ENCODE results near the gene SNCA.

The SNCA gene

DNA sequence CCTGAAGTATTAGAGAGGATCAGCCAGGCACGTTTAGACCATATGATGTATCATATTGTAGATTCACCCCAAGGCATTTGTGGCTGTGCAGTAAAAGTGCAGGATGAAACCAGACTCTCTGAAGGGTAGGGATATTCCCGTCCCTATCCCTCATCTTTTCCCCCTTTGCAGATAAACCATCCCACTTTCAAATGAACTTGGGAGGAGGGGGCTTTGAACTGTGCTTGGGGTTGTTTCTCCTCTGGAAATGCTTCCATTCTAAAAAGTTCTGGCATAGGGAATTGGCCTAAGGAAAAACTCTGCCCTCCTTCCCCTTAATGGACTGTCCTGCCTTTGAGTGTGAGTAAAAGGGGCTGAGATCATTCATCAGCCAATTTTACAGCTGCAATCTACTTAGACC, 23.8 kb downstream of the SNCA start:
- DNase-seq: no peak

GRCh38 chr4:89807441-89808140, 29.4 kb downstream of the SNCA start:
- DNase-seq: no peak

DNA sequence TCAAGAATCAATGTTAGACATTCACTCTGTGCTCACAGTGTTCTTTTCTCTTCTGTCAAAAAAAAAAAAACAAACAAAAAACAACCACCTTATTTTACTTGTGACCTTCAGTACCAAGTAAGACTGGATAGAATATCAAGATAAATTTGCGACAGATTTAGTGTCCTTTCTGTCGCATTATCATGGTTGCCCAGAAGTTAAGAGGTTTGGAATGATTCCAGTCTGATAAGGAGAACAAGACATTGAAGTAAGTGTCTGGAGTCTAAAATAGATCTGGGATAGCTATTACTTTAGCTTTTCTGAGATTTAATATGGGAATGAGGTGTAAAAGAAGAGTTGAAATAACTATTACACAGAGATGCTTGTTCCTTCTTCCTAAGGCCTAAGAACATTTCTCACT, 31.7 kb downstream of the SNCA start:
- no peak for DNase-seq

- no peak for DNase-seq
Observed at GRCh38 chr4:89803915-89804314, 33.0 kb downstream of the SNCA start.

- no peak for DNase-seq
Observed at GRCh38 chr4:89803036-89803435, 33.9 kb downstream of the SNCA start.

DNA sequence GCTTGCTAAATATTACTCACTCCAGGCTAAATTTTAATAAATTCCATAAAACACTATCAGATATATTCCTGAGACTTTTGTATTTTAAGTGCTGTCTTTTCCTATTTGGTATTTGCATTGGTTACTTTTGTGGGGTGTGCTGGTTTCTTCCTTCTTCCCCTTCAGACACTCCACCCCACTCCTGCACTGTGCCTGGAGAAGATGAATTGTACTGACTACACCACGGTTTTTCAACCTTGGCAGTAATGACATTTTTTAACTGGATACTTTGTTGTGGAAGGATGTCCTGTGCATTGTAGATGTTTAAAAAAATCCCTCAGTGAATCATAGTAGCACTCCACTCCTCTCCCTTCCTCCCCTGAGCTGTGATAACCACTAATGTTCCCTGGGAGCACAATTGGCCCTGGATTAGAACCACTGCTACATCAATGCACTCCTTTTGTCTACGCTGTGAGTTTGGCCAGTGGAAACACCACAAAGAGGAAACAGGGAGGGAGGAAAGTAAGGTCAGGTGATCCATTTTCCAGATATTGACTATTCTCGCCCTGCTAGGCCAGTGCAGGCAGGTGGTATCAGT, 36.3 kb downstream of the SNCA start:
- no peak for DNase-seq

- DNase-seq: no peak
Observed at GRCh38 chr4:89800012-89800516, 36.9 kb downstream of the SNCA start.

DNA sequence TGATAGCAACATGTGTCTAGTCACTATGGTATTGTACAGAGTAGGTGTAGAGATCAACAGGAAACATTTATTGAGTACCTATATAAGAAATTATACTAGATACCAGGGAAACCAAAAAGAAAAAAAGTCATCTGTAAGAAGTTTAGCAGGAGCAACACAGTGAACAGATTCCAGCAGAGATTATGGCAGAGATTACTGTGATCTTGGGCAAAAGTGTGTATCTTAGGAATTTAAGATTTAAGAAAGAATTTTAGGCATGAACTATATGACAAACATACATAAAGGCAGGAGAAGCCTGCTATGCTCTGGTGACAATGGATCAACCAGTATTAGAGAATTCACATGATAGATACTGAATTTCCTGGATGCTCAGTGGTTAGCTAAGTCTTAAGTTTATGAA, 37.9 kb downstream of the SNCA start:
- DNase-seq: no peak

GRCh38 chr4:89797117-89797516, 39.8 kb downstream of the SNCA start:
- no peak for DNase-seq

DNA sequence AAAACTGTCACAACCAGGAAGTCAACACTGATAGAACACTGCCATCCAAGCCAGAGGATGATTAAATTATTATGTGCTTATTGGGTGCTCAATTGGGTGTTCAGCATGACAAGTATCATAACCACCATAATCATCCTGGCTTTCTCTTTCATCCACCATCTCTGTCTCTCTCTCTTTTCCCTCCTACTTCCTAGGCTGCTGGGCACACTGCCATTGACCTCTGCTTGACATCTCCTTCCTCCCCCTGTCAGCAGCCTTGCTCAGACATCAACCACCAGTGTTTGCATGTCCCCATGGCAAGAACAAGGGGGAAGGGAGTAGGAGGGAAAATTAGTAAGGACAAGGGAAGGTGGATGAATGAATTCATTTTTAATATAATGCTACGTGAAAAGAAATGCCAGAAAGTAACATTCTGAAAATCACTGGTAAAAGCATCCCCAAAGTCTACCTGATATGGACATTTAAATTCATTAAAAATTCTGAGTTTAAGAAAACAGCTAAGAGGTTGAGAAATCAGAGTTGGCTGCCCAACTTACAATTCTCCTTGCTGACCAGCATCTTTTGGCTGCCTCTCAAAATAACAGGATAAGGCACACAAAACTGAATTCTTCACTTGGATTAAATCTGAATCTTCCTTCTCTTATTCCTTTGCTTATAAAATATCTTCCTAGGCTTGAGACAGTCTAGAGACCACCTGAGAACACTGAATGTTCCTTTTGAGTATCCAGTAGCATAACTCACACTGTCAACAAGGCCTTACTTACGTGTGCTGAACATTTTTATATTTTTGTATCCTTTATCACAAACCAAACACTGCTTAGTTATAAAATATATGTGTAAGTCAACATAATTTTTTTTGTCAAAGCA, 48.5 kb downstream of the SNCA start:
- no peak for DNase-seq

DNA sequence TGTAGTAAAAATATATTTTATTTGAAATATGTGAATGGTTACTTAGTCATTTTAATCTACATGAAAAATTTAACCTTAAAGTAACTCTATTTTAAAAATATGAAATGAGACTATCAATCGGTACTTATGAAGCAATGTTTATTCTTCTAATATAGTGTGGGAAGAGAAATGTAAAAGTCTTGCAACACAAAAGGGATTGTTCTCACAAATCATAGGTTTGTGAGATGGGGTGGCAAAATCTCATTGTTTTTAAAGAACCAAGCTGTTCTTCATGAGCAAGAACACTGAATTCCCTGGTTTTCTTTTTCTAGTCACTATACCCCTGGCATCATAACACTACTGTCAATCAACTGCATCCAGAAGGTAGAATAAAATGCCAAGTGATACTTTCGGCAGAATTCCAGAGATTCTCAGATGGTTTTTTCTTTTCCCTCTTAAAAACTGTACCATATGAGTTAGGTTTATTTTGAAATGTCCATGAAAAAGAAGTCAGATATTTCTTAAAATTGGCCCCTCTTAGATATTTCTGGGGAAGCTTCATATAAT, 52.2 kb downstream of the SNCA start:
- no peak for DNase-seq

GRCh38 chr4:89781321-89781720, 55.6 kb downstream of the SNCA start:
- DNase-seq: no peak

GRCh38 chr4:89773805-89774204, 63.2 kb downstream of the SNCA start:
- DNase-seq: no peak

GRCh38 chr4:89769856-89770255, 67.1 kb downstream of the SNCA start:
- no peak for DNase-seq

DNA sequence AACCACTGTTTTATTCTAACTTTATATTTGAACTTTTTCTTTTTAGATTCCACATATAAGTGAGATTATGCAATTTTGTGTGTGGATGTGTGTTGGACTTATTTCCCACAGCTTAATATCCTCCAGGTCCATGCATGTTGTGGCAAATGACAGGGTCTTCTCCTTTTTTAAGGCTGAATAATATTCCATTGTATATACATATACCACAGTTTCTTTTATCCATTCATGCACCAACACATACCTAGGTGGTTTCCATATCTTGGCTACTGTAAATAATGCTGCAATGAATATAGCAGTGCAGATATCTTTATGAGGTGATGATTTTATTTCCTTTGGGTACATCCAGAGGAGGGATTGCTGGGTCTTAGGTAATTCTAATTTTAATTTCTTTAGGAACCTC, 69.0 kb downstream of the SNCA start:
- no peak for DNase-seq

DNA sequence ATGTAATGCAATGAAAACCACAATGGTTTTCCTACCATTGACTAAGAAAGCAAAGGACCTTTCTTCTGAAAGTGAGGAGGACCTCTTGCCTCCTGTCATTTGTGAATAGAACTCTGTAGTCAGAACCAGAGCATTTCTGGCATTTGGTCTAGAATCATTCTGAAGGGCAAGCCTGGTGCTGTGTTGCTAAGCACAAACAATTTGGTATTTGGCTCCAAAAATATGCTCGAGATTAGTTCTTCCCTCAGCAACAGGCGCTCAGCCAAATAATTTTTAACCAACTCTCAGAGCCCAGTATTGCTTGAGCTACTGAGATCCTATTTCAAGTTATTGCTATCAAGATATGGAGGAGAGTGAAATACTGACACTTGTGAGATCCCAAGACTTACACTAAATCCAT, 71.0 kb downstream of the SNCA start:
- no peak for DNase-seq

- DNase-seq: no peak
Observed at GRCh38 chr4:89765528-89765927, 71.4 kb downstream of the SNCA start.

GRCh38 chr4:89762311-89762710, 74.7 kb downstream of the SNCA start:
- no peak for DNase-seq

DNA sequence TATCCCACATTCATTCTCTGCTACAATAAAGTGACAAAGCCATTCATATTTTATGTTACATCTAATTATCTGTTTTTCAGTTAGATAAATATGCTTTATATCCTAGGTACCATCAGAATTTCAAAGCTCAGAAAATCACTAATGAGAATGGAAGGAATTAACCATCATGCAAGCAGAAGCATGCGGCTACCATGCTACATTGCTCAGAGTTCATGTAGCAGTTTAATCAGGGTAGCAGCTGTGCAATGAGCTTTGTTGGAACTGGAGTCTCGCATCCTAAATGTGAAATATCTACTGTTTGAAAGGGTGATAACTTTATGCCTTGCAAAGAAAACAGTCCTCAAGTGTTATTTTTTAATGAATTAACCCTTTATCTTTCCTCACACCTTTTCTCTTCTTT, 77.5 kb downstream of the SNCA start:
- no peak for DNase-seq

GRCh38 chr4:89757154-89757719, 79.7 kb downstream of the SNCA start:
- DNase-seq: no peak

- no peak for DNase-seq
Observed at GRCh38 chr4:89755220-89755619, 81.7 kb downstream of the SNCA start.

DNA sequence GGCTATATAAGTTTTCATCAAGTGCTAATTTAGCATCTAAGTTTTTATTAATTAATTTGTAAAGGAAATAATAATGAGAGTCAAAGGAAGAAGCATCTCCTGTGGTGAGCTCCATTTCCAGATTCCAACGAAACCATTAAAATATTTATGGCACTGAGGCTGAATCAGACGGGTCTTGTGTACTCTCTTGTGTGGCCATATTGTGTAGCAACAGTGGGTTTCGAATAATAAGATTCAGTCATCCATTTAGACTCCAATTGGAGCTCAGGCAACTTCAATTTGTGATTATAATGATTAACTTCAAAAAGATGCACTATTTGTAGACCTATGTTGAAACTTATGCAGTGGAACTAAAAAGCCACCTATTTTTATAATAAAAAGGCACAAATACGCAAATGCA, 82.4 kb downstream of the SNCA start:
- DNase-seq: no peak

DNA sequence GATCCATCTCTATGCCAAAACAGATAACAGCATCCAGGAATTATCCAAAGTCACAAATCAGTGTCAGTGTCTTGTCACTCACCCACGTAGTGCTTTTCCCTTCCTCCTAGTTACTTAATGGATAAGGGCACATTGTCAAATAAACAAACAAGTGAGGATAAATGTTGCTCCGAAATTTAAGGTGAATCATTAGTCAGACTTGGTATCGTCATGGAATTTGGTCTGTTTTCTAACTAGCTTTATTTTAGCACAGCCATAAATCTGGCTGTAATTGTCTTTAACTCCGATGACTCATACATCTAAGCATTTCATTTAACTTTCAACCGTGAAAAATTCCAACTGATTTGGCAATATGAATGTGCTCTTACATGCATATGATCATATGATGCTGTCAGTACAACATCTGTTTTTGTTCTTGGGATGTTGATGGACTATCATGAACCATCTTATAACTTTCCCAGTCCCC, 83.3 kb downstream of the SNCA start:
- DNase-seq: no peak

All from CD4-positive, alpha-beta T cell treated with Interleukin-15 for 1 hour (primary cell).